HG03565 (cell line): ENCODE results near the gene TMEM115.

ENCODE experiments used
- ATAC-seq: cut with Tn5 transposase; IDR thresholded peaks from one replicate; pipeline ENCODE4 v1.9.1; 2021; ENCODE audit warnings: mild to moderate bottlenecking, moderate library complexity; ENCODE audit not compliant: unreplicated experiment

Gene TMEM115

GRCh38 chr3:50354186-50354764 is 5.0 kb downstream of the TMEM115 start:
- no peak for ATAC-seq

- no peak for ATAC-seq
Measured at GRCh38 chr3:50353245-50354004, 5.9 kb downstream of the TMEM115 start.

- ATAC-seq: no peak
Measured at GRCh38 chr3:50352781-50353180, 6.5 kb downstream of the TMEM115 start.

- no peak for ATAC-seq
Measured at GRCh38 chr3:50351323-50351697, 8.0 kb downstream of the TMEM115 start.

- ATAC-seq: peak; percentile 69
Measured at GRCh38 chr3:50350527-50351322, 8.6 kb downstream of the TMEM115 start, which contains the start of the genes CYB561D2 and NPRL2. TSS of gene CYB561D2 (plus strand) at chr3:50350862. CDS start at chr3:50351434, 572 bp downstream. TSS of gene NPRL2 (minus strand) at chr3:50350775. CDS start at chr3:50350652, 123 bp downstream.

- no peak for ATAC-seq
Measured at GRCh38 chr3:50350213-50350526, 9.2 kb downstream of the TMEM115 start.

- ATAC-seq: no peak
Measured at GRCh38 chr3:50347187-50347813, 12.0 kb downstream of the TMEM115 start.

- no peak for ATAC-seq
Measured at GRCh38 chr3:50345586-50346234, 13.6 kb downstream of the TMEM115 start, which contains the start of gene ZMYND10. TSS of gene ZMYND10 (minus strand) at chr3:50345732. CDS start at chr3:50345579, 153 bp downstream.

GRCh38 chr3:50345008-50345407 is 14.3 kb downstream of the TMEM115 start:
- ATAC-seq: no peak

GRCh38 chr3:50342813-50343633 is 16.3 kb downstream of the TMEM115 start:
- no peak for ATAC-seq

- ATAC-seq: no peak
Measured at GRCh38 chr3:50341996-50342650, 17.2 kb downstream of the TMEM115 start.

GRCh38 chr3:50341537-50341936 is 17.8 kb downstream of the TMEM115 start:
- no peak for ATAC-seq

- no peak for ATAC-seq
Measured at GRCh38 chr3:50340448-50341329, 18.6 kb downstream of the TMEM115 start, which contains the start of gene RASSF1. TSS of gene RASSF1 (minus strand) at chr3:50340836. CDS start at chr3:50340805, 31 bp downstream.

- ATAC-seq: no peak
Measured at GRCh38 chr3:50340147-50340447, 19.2 kb downstream of the TMEM115 start.

GRCh38 chr3:50339485-50340146 is 19.7 kb downstream of the TMEM115 start:
- no peak for ATAC-seq

- no peak for ATAC-seq
Measured at GRCh38 chr3:50338965-50339364, 20.4 kb downstream of the TMEM115 start.

- ATAC-seq: peak; percentile 68
Measured at GRCh38 chr3:50337175-50337861, 22.0 kb downstream of the TMEM115 start.
